NCI-H226 (cell line): ENCODE data around the gene SLC1A4.
A peak's percentile ranks its signal among the peaks of the same experiment; 100 is the strongest.

Experiments used
- DNase-seq: peaks from one replicate; pipeline ENCODE4 v3.0.0-alpha.2; 2015

Gene SLC1A4

GRCh38 chr2:65056215-65057053, 67.2 kb downstream of the SLC1A4 start, which contains the start of gene CEP68:
CEP68 (plus strand) TSS chr2:65056416; CDS start chr2:65069445, 13,029 bp downstream.
- peak; percentile 94 for DNase-seq

DNA sequence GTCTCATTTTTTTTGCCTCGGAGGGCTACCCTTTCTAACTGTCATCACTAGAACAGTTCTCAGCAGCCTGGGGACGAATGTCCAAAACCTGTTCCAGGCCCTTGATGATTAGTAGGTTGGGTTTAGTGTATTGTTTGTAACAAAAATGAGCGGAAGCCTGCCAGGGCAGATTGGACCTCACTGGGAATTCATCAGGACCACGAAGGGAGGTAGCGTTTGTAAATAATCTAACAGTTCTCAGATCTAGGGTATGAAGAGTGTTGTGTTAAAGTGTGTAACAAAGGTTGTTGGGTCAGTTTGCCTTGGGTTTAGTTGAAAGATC, 67.8 kb downstream of the SLC1A4 start:
- DNase-seq, result no peak

DNA sequence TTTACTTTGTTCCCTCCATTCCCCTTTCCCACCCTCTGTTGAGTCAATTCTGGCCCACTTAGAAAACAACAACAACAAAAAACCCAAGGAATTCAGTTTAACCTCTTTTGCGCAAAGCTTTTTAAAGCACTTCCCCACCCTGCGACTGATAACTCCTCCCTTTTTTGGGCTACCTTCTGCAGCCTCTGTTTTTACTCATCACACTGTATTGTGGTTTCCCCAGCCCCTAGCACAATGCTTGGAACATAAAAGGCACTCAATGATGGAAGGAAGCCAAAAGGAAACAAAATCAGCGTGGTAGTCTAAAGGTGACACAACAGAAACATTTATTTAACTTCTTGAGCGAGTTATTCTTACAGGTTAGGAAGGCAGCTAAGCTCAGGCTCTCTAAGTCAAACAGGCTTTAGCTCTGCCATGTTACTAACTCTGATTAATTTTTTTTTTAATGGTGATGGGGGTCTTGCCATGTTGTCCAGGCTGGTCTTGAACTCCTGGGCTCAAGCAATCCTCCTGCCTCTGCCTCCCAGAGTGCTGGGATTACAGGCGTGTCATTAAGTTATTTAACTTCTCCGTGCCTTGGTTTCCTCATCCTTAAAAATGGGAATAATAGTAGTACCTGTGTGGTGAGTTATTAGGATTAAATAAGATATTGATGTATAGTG, 68.3 kb downstream of the SLC1A4 start:
- DNase-seq, result no peak

- DNase-seq, result no peak
Measured at GRCh38 chr2:65059071-65059470, 69.9 kb downstream of the SLC1A4 start.

- no peak for DNase-seq
Measured at GRCh38 chr2:65061146-65061909, 72.1 kb downstream of the SLC1A4 start.

DNA sequence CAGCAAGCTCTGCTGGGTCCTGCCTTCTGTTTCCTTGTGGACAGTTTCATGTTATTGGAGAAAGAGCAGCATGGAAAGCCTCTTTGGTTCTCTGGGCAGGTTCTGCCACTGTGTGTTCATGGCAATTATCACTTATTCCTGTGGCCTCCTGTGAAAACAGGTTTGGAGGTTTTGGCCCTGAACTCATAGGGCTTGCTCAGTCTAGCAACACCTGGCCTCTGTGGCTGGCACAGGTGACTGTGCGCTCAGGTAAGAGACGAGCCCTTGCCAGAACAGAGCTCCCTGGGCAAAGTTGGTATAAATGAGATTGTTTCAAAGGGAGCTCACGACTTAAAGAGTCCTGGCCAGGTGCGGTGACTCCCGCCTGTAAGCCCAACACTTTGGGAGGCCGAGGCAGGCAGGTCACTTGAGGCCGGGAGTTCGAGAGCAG, 72.7 kb downstream of the SLC1A4 start:
- DNase-seq, result no peak

- no peak for DNase-seq
Measured at GRCh38 chr2:65062843-65063825, 73.9 kb downstream of the SLC1A4 start.

DNA sequence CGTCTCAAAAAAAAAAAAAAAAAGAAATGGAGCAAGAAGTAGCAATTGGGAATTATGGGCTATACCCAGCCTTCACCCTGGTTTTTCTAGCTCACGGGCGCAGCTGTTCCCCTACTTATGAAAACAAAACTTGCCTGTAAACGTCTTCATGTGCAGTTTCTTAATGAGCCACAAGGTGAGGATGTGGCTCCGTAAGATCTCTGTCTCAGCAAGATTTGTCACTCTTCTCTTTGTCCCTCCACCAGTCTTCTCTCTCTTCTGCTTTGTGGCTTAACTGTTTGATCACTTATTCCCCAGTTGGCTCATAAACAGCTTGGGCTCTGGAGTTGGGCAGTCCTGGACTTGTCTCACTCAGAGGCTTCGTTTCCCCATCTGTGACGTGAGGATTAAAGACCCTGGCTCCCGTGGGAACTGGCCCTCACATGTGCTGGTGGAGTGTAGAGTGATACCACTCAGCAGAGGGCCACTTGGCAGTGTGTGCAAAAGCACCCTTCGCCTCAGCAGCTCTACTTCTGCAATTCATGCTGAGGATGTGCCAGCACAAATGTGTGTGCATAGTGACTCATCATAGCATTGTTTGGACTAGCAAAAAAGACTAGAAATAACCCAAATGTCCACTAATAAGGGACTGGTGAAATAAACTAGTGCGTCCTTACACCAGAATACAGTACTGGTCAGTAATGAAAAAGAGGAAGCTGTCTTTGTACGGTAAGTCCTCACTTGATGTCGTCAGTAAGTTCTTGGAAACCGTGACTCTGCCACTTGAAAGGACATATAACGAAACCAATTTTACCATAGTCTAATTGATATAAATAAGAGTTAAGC, 75.7 kb downstream of the SLC1A4 start:
- DNase-seq, result no peak

DNA sequence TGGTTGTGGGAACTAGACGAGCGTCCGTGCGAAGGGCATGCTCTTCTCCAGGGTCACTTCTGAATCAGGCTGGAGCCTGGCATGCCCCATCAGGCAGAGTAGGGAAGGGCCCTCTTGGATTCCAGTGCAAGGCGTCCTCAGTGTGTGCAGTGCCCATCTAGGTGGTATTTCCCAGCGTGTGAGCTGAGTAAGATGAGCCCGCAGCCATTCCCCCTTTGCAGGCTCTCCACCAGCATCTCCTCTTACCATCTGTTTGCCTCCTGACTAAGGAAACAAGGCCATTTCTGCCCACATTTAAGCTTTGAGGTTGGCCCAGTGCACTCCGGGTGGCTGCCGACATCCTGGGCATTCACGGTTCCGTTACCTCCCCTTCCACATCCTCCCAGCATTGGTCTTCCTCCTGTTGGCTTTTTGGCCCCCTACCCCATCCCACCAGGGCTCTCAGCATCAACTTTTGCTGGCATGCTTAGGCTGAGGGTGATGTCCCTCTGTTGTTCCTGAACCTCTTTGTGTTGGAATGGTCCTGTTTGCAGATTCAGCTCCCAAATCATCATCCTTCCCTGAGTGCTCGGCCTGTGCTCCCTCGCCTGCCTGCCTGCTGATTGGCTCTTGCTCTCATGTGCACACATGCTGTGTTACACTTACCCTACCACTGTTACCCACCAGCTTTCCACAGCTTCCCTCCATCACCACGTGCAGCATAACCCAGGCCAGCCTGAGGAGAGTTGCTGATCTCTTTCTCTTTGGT, 78.8 kb downstream of the SLC1A4 start:
- DNase-seq, result no peak

DNA sequence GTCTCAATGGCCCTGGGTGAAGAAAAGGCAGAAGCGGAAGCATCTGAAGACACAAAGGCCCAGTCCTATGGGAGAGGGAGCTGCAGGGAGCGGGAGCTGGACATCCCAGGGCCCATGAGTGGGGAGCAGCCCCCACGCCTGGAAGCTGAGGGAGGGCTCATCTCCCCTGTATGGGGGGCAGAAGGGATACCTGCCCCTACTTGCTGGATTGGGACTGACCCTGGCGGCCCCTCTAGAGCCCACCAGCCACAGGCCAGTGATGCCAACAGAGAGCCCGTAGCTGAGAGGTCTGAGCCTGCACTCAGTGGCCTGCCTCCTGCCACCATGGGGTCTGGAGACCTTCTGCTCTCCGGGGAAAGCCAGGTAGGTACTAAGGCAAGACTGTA, 80.2 kb downstream of the SLC1A4 start:
- no peak for DNase-seq

DNA sequence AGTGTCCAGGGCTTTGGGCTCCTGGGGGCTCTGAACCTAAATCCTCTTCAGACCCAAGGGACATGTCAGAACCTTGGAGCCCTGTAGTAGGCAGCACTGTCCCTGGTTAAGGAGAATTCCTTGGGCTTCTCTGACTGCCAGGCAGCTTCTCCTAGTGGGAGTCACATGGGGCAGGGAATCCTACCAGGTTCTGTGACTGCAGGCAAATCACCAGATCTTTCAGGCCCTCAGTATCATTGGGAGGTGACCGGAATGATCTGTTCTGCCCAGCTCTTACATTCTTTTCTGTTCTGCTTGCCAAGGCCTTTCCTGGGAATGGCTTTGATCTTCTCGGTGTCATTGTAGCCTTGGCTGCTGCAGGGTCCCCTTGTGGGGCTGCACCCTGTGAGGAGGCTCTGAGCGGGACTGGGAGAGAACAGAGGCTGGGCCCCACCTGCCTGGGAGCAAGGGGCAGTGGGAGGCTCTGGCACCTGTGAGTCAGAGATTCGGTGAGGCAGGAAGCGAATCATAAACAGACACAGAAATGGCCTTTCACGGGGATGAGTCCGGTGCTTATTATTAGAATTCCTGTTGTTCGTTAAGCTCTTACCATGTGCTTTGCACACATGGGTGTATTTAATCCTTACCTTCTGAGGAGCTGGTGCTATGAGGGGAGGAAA, 81.1 kb downstream of the SLC1A4 start:
- peak; percentile 32 for DNase-seq

- no peak for DNase-seq
Measured at GRCh38 chr2:65070856-65071255, 81.7 kb downstream of the SLC1A4 start.

DNA sequence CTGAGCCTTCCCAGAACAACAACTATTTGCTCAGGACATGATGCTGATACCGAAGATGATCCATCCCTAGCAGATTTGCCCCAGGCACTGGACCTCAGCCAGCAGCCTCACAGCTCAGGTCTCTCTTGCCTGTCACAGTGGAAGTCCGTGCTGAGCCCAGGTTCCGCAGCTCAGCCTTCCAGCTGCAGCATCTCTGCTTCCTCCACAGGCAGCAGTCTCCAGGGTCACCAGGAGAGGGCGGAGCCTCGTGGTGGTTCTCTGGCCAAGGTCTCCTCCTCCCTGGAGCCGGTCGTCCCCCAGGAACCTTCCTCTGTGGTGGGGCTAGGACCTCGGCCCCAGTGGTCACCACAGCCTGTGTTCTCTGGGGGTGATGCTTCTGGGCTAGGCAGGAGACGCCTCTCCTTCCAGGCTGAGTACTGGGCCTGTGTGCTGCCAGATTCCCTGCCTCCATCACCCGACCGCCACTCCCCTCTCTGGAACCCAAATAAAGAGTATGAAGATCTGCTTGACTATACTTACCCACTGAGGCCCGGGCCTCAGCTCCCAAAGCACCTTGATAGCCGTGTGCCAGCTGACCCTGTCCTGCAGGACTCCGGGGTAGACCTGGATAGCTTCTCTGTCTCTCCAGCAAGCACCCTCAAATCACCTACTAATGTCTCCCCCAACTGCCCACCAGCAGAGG, 82.4 kb downstream of the SLC1A4 start:
- no peak for DNase-seq

DNA sequence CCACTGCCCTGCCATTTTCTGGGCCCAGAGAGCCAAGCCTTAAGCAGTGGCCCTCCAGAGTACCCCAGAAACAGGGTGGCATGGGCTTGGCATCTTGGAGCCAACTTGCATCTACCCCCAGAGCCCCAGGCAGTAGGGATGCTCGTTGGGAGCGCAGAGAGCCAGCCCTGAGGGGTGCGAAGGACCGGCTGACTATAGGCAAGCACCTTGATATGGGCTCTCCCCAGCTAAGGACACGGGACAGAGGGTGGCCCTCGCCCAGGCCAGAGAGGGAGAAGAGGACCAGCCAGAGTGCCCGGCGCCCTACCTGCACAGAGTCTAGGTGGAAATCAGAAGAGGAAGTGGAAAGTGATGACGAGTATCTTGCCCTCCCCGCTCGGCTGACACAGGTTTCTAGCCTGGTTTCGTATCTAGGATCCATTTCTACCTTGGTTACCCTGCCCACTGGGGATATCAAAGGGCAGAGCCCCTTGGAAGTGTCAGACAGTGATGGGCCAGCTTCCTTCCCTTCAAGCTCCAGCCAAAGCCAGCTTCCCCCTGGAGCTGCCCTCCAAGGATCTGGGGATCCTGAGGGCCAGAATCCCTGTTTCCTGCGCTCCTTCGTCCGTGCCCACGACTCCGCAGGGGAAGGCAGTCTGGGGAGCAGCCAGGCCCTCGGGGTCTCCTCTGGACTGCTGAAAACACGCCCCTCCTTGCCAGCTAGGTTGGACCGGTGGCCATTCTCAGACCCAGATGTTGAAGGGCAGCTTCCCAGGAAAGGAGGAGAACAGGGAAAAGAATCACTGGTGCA, 83.2 kb downstream of the SLC1A4 start:
- DNase-seq, result no peak
